B cell (primary cell): ENCODE measurements around the gene TF. TPM values are rescaled to one million over a fixed set of nuclear protein-coding genes. Genes with fewer than 3 reads are reported as not detected.

ENCODE experiments used
- ATAC-seq: fragments of 200-7000 bp; cut with Tn5 transposase; one replicate; pipeline ENCODE4 v1.10.0; 2021; ENCODE audit warnings: low read depth, mild to moderate bottlenecking, moderate number of reproducible peaks, moderate library complexity
- CTCF ChIA-PET: fragments of 350-600 bp; sonication (Branson Sonifier 250); formaldehyde crosslinking; loops from one replicate; lab custom pipeline; 2021; ENCODE audit warnings: antibody characterized with exemption, inconsistent platforms; lab: Charles Lee
- POLR2A ChIA-PET: fragments of 350-600 bp; sonication (Branson Sonifier 250); formaldehyde crosslinking; loops from one replicate; lab custom pipeline; 2021; ENCODE audit warnings: antibody characterized with exemption; lab: Charles Lee
- DNase-seq: peaks from one replicate; pipeline ENCODE4 v3.0.0; 2013
- H2AFZ ChIP-seq: 2 replicates; pipeline ENCODE4 v1.6.1; 2012; ENCODE audit warnings: mild to moderate bottlenecking, low read depth, low read length; ENCODE audit not compliant: insufficient read depth, poor library complexity, severe bottlenecking
- H3K27ac ChIP-seq, 2 donors: 1 replicate in 1 of 2; 2 replicates in 1 of 2; pipeline ENCODE4 v1.5.1; 2012 to 2013; ENCODE audit warnings: low read length in 2 of 2, mild to moderate bottlenecking in 2 of 2, moderate library complexity in 1 of 2
- H3K27me3 ChIP-seq, 4 experiments: fragments of 200-600 bp in 1 of 4; sonication (generic) in 1 of 4; replicated peaks in 1 of 4; 1 replicate in 2 of 4; 2 replicates in 2 of 4; pipeline versions ENCODE4 v1.6.1 to v1.7.0; 2013 to 2016; ENCODE audit warnings: low read length in 3 of 4, mild to moderate bottlenecking in 2 of 4, mixed read lengths in 1 of 4, moderate library complexity in 1 of 4; ENCODE audit not compliant: insufficient read depth in 4 of 4, control insufficient read depth in 3 of 4; ENCODE audit errors: control extremely low read depth in 1 of 4
- H3K36me3 ChIP-seq, 2 experiments: replicated peaks in 1 of 2; 1 replicate in 1 of 2; 2 replicates in 1 of 2; pipeline versions ENCODE4 v1.6.1 to v1.7.1; 2013; ENCODE audit warnings: low read length in 1 of 2; ENCODE audit not compliant: insufficient read depth in 2 of 2, control insufficient read depth in 1 of 2; ENCODE audit errors: control extremely low read depth in 1 of 2, extremely low read depth in 1 of 2
- H3K4me1 ChIP-seq, 2 donors: fragments of 200-600 bp in 1 of 2; sonication (generic) in 1 of 2; 1 replicate in 1 of 2; 2 replicates in 1 of 2; pipeline versions ENCODE4 v1.5.1 to v1.6.1; 2013 to 2017; ENCODE audit warnings: low read length in 2 of 2; ENCODE audit not compliant: control insufficient read depth in 2 of 2, insufficient read depth in 2 of 2
- H3K4me2 ChIP-seq: replicated peaks from 2 replicates; pipeline ENCODE3; 2012; ENCODE audit warnings: mild to moderate bottlenecking, low read depth, low read length; ENCODE audit not compliant: poor library complexity, severe bottlenecking
- H3K4me3 ChIP-seq, 5 experiments: fragments of 200-600 bp in 1 of 5; sonication (generic) in 1 of 5; 1 replicate in 3 of 5; 2 replicates in 2 of 5; pipeline versions ENCODE4 v1.5.1 to v1.7.0; 2011 to 2016; ENCODE audit warnings: low read length in 4 of 5, mild to moderate bottlenecking in 4 of 5, low read depth in 2 of 5, control low read depth in 1 of 5, moderate library complexity in 1 of 5; ENCODE audit not compliant: insufficient read depth in 1 of 5; ENCODE audit errors: control extremely low read depth in 1 of 5, extremely low read depth in 1 of 5
- H3K79me2 ChIP-seq: fragments of 200-600 bp; sonication (generic); one replicate; pipeline ENCODE4 v1.6.0; 2016; ENCODE audit warnings: low read length; ENCODE audit not compliant: control insufficient read depth, insufficient read depth
- H3K9ac ChIP-seq: fragments of 200-600 bp; sonication (generic); 2 replicates; pipeline ENCODE4 v1.6.1; 2017; ENCODE audit warnings: mild to moderate bottlenecking, low read length, moderate library complexity
- H3K9me3 ChIP-seq, 3 donors: one replicate each; pipeline versions ENCODE4 v1.6.1 to v1.7.1; 2013; ENCODE audit warnings: low read length in 2 of 3; ENCODE audit not compliant: control insufficient read depth in 2 of 3, insufficient read depth in 1 of 3; ENCODE audit errors: control extremely low read depth in 1 of 3
- H4K20me1 ChIP-seq: 2 replicates; pipeline ENCODE4 v1.6.0; 2012; ENCODE audit warnings: mild to moderate bottlenecking, low read length; ENCODE audit not compliant: insufficient read depth, control insufficient read depth, poor library complexity, severe bottlenecking
- H3K27ac Mint-ChIP-seq: one replicate; pipeline ENCODE4 v1.8.0; 2021; ENCODE audit warnings: mixed read lengths
- H3K27me3 Mint-ChIP-seq: one replicate; pipeline ENCODE4 v1.8.0; 2021; ENCODE audit warnings: mixed read lengths
- H3K4me1 Mint-ChIP-seq: one replicate; pipeline ENCODE4 v1.8.0; 2021; ENCODE audit warnings: mixed read lengths
- H3K4me3 Mint-ChIP-seq: one replicate; pipeline ENCODE4 v1.8.0; 2021; ENCODE audit warnings: mixed read lengths
- H3K9me3 Mint-ChIP-seq: one replicate; pipeline ENCODE4 v1.8.0; 2022; ENCODE audit warnings: mixed read lengths; ENCODE audit not compliant: insufficient read depth
- EZH2 ChIP-seq: IDR thresholded peaks from 2 replicates; pipeline ENCODE4 v1.6.1; 2012; ENCODE audit warnings: borderline replicate concordance, low read depth, mild to moderate bottlenecking, moderate library complexity, low read length; ENCODE audit not compliant: insufficient read depth, poor library complexity, severe bottlenecking
- WGBS: methylation state at CpG from one replicate; pipeline ENCODE4 v1.1.5; 2013; ENCODE audit warnings: missing lambda C conversion rate; ENCODE audit not compliant: insufficient coverage; 5-methylcytosine and 5-hydroxymethylcytosine counted together
- intact Hi-C: fragments of 100-400 bp; cut with micrococcal nuclease; formaldehyde crosslinking; loops from one replicate; pipeline ENCODE4 v1.10.0; 2022
- polyA plus RNA-seq: library from polyadenylated mRNA; depleted of rRNA; stranded (reverse); fragments of >200 nt; gene quantifications from 2 replicates; pipeline ENCODE4 v1.2.3, GENCODE V29; 2012
- total RNA-seq, 2 donors: library from RNA; stranded (reverse); fragments of 120-200 nt in 1 of 2; gene quantifications; 1 replicate in 1 of 2; 2 replicates in 1 of 2; pipeline versions ENCODE4 v1.2.3 to v1.2.4, GENCODE V29; 2013 to 2022
- TF ChIP-seq, protein P1 (sequence below): fragments of 200-600 bp; IDR thresholded peaks from one replicate; pipeline ENCODE4 v1.8.0; 2022; ENCODE audit warnings: antibody characterized with exemption, mild to moderate bottlenecking

TF gene
- total and polyA plus RNA-seq, 2 donors (not counting 1 experiment from before 2014, with no cell fraction given), result 0.27 to 0.37 TPM

DNA sequence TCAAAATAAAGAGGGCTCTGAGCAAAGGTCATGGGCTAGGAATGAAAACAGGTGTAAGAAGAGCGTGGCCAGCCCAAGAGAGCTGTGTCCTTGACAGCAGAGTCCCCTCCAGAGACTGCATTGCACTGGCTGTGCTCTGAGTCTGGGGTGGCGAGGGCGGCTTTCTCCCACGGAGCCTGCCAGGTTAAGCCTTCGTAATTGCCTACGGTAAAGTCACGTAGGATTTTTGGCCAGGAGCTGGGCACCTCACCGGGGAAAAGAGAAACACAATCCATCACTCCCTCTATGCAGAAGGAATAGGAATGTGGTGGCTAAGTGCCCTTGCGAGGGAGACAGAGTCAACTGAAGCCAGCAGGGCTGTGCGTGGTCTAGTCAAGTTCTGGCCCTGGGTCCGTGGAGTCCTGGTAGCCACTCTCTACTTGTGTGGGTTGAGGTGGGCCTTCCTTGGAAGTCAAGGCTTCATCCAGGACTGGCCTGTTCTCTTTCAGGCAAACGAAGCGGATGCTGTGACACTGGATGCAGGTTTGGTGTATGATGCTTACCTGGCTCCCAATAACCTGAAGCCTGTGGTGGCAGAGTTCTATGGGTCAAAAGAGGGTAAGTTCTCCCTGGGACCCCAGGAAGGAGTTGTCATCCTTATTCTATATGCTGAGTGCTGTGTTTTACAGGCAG is 7.0 kb downstream of the TF start:
- peaks cover 10% of the 10 kb centered on the region for H3K27me3 Mint-ChIP-seq
- no peaks in the 10 kb centered on the region for H3K4me1 ChIP-seq
- POLR2A ChIA-PET, result interaction anchor here (0.6 kb wide), 1 partner anchor 923 kb away, joined by 5 read pairs; no protein-coding TSS in a partner anchor
- TF ChIP-seq, protein P1, sequence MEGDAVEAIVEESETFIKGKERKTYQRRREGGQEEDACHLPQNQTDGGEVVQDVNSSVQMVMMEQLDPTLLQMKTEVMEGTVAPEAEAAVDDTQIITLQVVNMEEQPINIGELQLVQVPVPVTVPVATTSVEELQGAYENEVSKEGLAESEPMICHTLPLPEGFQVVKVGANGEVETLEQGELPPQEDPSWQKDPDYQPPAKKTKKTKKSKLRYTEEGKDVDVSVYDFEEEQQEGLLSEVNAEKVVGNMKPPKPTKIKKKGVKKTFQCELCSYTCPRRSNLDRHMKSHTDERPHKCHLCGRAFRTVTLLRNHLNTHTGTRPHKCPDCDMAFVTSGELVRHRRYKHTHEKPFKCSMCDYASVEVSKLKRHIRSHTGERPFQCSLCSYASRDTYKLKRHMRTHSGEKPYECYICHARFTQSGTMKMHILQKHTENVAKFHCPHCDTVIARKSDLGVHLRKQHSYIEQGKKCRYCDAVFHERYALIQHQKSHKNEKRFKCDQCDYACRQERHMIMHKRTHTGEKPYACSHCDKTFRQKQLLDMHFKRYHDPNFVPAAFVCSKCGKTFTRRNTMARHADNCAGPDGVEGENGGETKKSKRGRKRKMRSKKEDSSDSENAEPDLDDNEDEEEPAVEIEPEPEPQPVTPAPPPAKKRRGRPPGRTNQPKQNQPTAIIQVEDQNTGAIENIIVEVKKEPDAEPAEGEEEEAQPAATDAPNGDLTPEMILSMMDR, result no peak
- TF ChIP-seq EZH2, result no peak
- no peak overlapping the region for H3K27ac Mint-ChIP-seq
- H3K4me3 Mint-ChIP-seq, result no peak overlapping the region
- H3K4me1 Mint-ChIP-seq, result no peaks in the 10 kb centered on the region
- H3K79me2 ChIP-seq, result no peaks in the 10 kb centered on the region
- no peaks in the 10 kb centered on the region for H3K36me3 ChIP-seq
- no peak for DNase-seq
- no peak overlapping the region for H2AFZ ChIP-seq
- ATAC-seq, result no peak
- H3K27ac ChIP-seq, result no peak overlapping the region
- no peak overlapping the region for H3K4me2 ChIP-seq
- no peak overlapping the region for H3K9ac ChIP-seq
- intact Hi-C loops, result no loop called here
- no peaks in the 10 kb centered on the region for H4K20me1 ChIP-seq
- peaks cover 0 to 4% (median under 1%) of the 10 kb centered on the region in 4 experiments for H3K27me3 ChIP-seq
- no peak overlapping the region for H3K4me3 ChIP-seq
- no peaks in the 10 kb centered on the region for H3K9me3 Mint-ChIP-seq
- CTCF ChIA-PET, result no interaction called here
- H3K9me3 ChIP-seq, result no peaks in the 10 kb centered on the region
- WGBS, result 90% methylated on average over 11 of the region's 13 CpGs

- Histone ChIP-seq H3K27ac (no peak overlapping the region), H3K36me3 (no peaks in the 10 kb centered on the region), H3K79me2 (no peaks in the 10 kb centered on the region), H3K4me1 (no peaks in the 10 kb centered on the region), H3K4me3 (no peak overlapping the region), H3K9me3 (no peaks in the 10 kb centered on the region), H4K20me1 (no peaks in the 10 kb centered on the region), H3K27me3 (no peaks in the 10 kb centered on the region), H3K9ac (no peak overlapping the region), H3K4me2 (no peak overlapping the region), H2AFZ (no peak overlapping the region)
- 73% methylated on average over 1 of the region's 1 CpG for WGBS
- Mint-ChIP-seq H3K4me3 (no peak overlapping the region), H3K27ac (no peak overlapping the region), H3K4me1 (no peaks in the 10 kb centered on the region), H3K9me3 (no peaks in the 10 kb centered on the region), H3K27me3 (peaks cover 10% of the 10 kb centered on the region)
- DNase-seq, result no peak
- ChIA-PET POLR2A (interaction anchor here (0.6 kb wide), 1 partner anchor 924 kb away, joined by 5 read pairs; no protein-coding TSS in a partner anchor), CTCF (no interaction called here)
- TF ChIP-seq EZH2, result no peak
- TF ChIP-seq, protein P1, result no peak
- ATAC-seq, result no peak
- intact Hi-C loops, result no loop called here
Observed at GRCh38 chr3:133753779-133754164, 7.6 kb downstream of the TF start.
